Stimulated activated CD4-positive, alpha-beta T cell treated with anti-CD3 and anti-CD28 coated beads, Interleukin-1b, Interleukin-23, amount 100 ng/mL, for 24 hours (primary cell): ENCODE results near the gene ANKRD40.

Experiments used
- DNase-seq, 4 experiments: peaks; one replicate each; pipeline ENCODE4 v3.0.0-alpha.2; 2020; ENCODE audit warnings: low read depth in 4 of 4, low spot score in 1 of 4

ANKRD40 gene

GRCh38 chr17:50651661-50652060 lies 56.1 kb downstream of the ANKRD40 start:
- no peak for DNase-seq

- DNase-seq = no peak
Measured at GRCh38 chr17:50649042-50649908, 58.4 kb downstream of the ANKRD40 start.

- no peak for DNase-seq
Measured at GRCh38 chr17:50647187-50647586, 60.5 kb downstream of the ANKRD40 start.

- no peak for DNase-seq
Measured at GRCh38 chr17:50645748-50646682, 61.7 kb downstream of the ANKRD40 start.
